Measurements from ENCODE around the gene C19orf85.

DNA sequence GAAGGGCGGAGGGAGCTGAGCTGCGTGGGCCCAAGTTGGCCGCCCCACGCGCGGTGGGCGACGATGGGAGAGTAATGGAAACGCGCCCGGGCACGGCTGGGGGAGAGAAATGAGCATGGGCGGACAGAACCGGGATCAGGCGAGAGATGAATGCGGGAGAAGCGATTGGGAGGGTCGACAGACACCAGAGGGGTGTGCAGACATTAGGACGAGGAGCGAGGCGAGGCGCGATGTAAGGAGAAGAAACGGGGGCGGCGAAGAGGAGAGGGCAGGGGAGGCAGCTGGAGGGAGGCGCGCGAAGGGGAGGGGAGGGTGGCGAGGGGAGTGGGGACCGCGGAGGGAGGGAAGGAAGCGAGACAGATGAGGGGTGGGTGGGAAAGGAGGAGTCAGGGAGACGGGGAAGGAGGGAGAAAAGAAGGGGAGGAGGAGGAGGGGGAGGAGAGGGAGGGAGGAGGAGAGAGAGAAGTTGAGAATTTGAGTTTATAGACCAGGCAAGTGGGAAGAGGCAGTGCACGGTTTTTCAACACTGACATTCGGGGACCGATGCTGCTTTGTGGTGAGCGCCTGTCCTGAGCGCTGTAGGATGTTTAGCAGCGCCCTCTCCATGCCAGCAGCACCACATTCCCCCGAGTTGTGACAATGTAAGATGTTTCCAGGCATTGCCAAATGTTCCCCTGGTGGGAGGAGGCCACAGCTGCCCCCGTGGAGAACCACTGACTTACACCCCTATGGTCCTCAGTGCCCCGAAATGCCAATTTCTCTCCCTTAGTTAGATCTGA, 21.3 kb downstream of the C19orf85 start, which contains the start of gene SHISA7:
- no peak for TF ChIP-seq SMC3 (IDR thresholded peaks at IDR 0.05)
- TF ChIP-seq ESRRA (IDR thresholded peaks at IDR 0.05; ENCODE audit: borderline replicate concordance, low read length): no peak
- no peak for TF ChIP-seq CTCF (IDR thresholded peaks at IDR 0.05)
- no peak for TF ChIP-seq REST (IDR thresholded peaks at IDR 0.05)
- no peak for TF ChIP-seq MAZ (IDR thresholded peaks at IDR 0.05; ENCODE audit: borderline replicate concordance, low read depth, low read length)
- TF ChIP-seq RCOR1 (IDR thresholded peaks at IDR 0.05; ENCODE audit: low read depth, low read length): no peak
- TF ChIP-seq JUN (IDR thresholded peaks at IDR 0.05): no peak
- TF ChIP-seq RARB (CRISPR knock-in tag; IDR thresholded peaks at IDR 0.05): no peak
- no peak for TF ChIP-seq HOXB5 (CRISPR knock-in tag; IDR thresholded peaks at IDR 0.05)
